Nephron (organoid): Measurements from ENCODE around the gene MGAM2.
"Not testable (repeated sequence)": the region's sequence is repeated elsewhere in the genome, so short reads cannot be mapped to it uniquely, and the experiment has no call there.

Source experiments
- H3K27ac Mint-ChIP-seq, 3 experiments: 2 replicates each; pipeline ENCODE4 v1.8.0; 2020; ENCODE audit warnings: mixed read lengths in 3 of 3, mild to moderate bottlenecking in 2 of 3, moderate library complexity in 1 of 3
- H3K27me3 Mint-ChIP-seq: 2 replicates; pipeline ENCODE4 v1.8.0; 2021; ENCODE audit warnings: low read depth, mild to moderate bottlenecking, moderate library complexity, mixed read lengths
- H3K36me3 Mint-ChIP-seq: 2 replicates; pipeline ENCODE4 v1.8.0; 2020; ENCODE audit warnings: low read depth, mixed read lengths
- H3K4me1 Mint-ChIP-seq: 2 replicates; pipeline ENCODE4 v1.8.0; 2020; ENCODE audit warnings: mixed read lengths
- H3K4me3 Mint-ChIP-seq, 3 experiments: 2 replicates each; pipeline ENCODE4 v1.8.0; 2020; ENCODE audit warnings: mild to moderate bottlenecking in 3 of 3, mixed read lengths in 3 of 3, moderate library complexity in 2 of 3
- H3K9me3 Mint-ChIP-seq: 2 replicates; pipeline ENCODE4 v1.8.0; 2020; ENCODE audit warnings: mixed read lengths
- CTCF ChIP-seq, 3 experiments: fragments of 200-600 bp; sonication (generic); IDR thresholded peaks; one replicate each; pipeline ENCODE4 v1.5.0; 2021; ENCODE audit warnings: antibody characterized with exemption in 3 of 3; ENCODE audit not compliant: unreplicated experiment in 3 of 3

Gene MGAM2

GRCh38 chr7:142088022-142088714, 23.4 kb upstream of the MGAM2 start:
- no peaks in the 10 kb centered on the region for H3K4me1 Mint-ChIP-seq
- no peak for TF ChIP-seq CTCF (IDR thresholded peaks at IDR 0.05; ENCODE audit: unreplicated experiment in 3 of 3)
- no peak overlapping the region for H3K27ac Mint-ChIP-seq
- H3K9me3 Mint-ChIP-seq = no peaks in the 10 kb centered on the region
- H3K4me3 Mint-ChIP-seq = no peak overlapping the region
- H3K27me3 Mint-ChIP-seq = peaks cover 4% of the 10 kb centered on the region
- no peaks in the 10 kb centered on the region for H3K36me3 Mint-ChIP-seq

GRCh38 chr7:142089035-142089434, 22.5 kb upstream of the MGAM2 start:
- no peak overlapping the region for H3K4me3 Mint-ChIP-seq
- H3K27me3 Mint-ChIP-seq = no peaks in the 10 kb centered on the region

GRCh38 chr7:142091961-142092360, 19.6 kb upstream of the MGAM2 start:
- no peaks in the 10 kb centered on the region for H3K9me3 Mint-ChIP-seq
- TF ChIP-seq CTCF (IDR thresholded peaks at IDR 0.05; ENCODE audit: unreplicated experiment in 3 of 3) = no peak
- H3K4me1 Mint-ChIP-seq = no peaks in the 10 kb centered on the region

More at GRCh38 chr7:142089035-142089434, 22.5 kb upstream of the MGAM2 start:
- no peaks in the 10 kb centered on the region for H3K9me3 Mint-ChIP-seq
- TF ChIP-seq CTCF (IDR thresholded peaks at IDR 0.05; ENCODE audit: unreplicated experiment in 3 of 3) = no peak
- no peaks in the 10 kb centered on the region for H3K4me1 Mint-ChIP-seq
- no peaks in the 10 kb centered on the region for H3K36me3 Mint-ChIP-seq
- H3K27ac Mint-ChIP-seq = no peak overlapping the region

GRCh38 chr7:142094861-142095260, 16.7 kb upstream of the MGAM2 start:
- no peaks in the 10 kb centered on the region for H3K27me3 Mint-ChIP-seq
- H3K27ac Mint-ChIP-seq = no peak overlapping the region
- H3K4me1 Mint-ChIP-seq = no peaks in the 10 kb centered on the region
- TF ChIP-seq CTCF (IDR thresholded peaks at IDR 0.05; ENCODE audit: unreplicated experiment in 3 of 3) = no peak
- no peaks in the 10 kb centered on the region for H3K36me3 Mint-ChIP-seq
- no peaks in the 10 kb centered on the region for H3K9me3 Mint-ChIP-seq
- H3K4me3 Mint-ChIP-seq = no peak overlapping the region

More at GRCh38 chr7:142091961-142092360, 19.6 kb upstream of the MGAM2 start:
- no peaks in the 10 kb centered on the region for H3K36me3 Mint-ChIP-seq
- no peaks in the 10 kb centered on the region for H3K27me3 Mint-ChIP-seq
- H3K4me3 Mint-ChIP-seq = no peak overlapping the region
- H3K27ac Mint-ChIP-seq = no peak overlapping the region

- TF ChIP-seq CTCF (IDR thresholded peaks at IDR 0.05; ENCODE audit: unreplicated experiment in 3 of 3) = no peak
- no peaks in the 10 kb centered on the region for H3K36me3 Mint-ChIP-seq
- H3K9me3 Mint-ChIP-seq = no peaks in the 10 kb centered on the region
- H3K27ac Mint-ChIP-seq = no peak overlapping the region
- H3K27me3 Mint-ChIP-seq = no peaks in the 10 kb centered on the region
- no peaks in the 10 kb centered on the region for H3K4me1 Mint-ChIP-seq
- H3K4me3 Mint-ChIP-seq = no peak overlapping the region
Observed at GRCh38 chr7:142097571-142097970, 13.9 kb upstream of the MGAM2 start.

GRCh38 chr7:142098004-142098403, 13.5 kb upstream of the MGAM2 start:
- no peaks in the 10 kb centered on the region for H3K27me3 Mint-ChIP-seq

GRCh38 chr7:142099347-142099746, 12.2 kb upstream of the MGAM2 start:
- not testable (repeated sequence) for H3K9me3 Mint-ChIP-seq, H3K27ac Mint-ChIP-seq, H3K27me3 Mint-ChIP-seq, H3K4me1 Mint-ChIP-seq, H3K4me3 Mint-ChIP-seq, H3K36me3 Mint-ChIP-seq

More at GRCh38 chr7:142098004-142098403, 13.5 kb upstream of the MGAM2 start:
- Mint-ChIP-seq H3K36me3 (no peaks in the 10 kb centered on the region), H3K4me3 (no peak overlapping the region), H3K4me1 (no peaks in the 10 kb centered on the region), H3K27ac (no peak overlapping the region), H3K9me3 (no peaks in the 10 kb centered on the region)
- TF ChIP-seq CTCF (IDR thresholded peaks at IDR 0.05; ENCODE audit: unreplicated experiment in 3 of 3) = no peak
